ENCODE data around the gene MARCO.
A peak's percentile ranks its signal among the peaks of the same experiment; 100 is the strongest.
"Not testable (repeated sequence)": the region's sequence is repeated elsewhere in the genome, so short reads cannot be mapped to it uniquely, and the experiment has no call there.

The MARCO gene

DNA sequence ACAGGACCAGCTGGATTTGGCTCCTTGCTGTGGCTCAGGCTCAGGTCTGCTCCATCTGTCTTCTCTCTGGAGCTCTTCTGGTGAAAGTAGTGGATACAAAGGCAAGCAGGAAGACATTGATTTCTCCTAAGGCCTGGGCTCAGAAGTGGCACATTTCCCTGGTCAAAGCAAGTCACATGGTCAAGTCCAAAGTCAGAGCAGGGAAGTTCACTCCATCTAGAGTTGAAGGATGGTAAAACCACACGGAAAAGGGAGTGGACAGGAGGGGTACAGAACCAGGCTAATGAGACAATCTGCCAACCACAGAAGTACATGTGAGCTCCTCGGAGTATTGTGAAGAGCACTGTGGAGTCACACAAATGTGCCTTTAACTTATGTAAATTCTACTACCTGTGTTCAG, 66.1 kb downstream of the MARCO start:
- DNase-seq = no peak

GRCh38 chr2:119009110-119009509, 67.1 kb downstream of the MARCO start:
- no peak for DNase-seq

DNA sequence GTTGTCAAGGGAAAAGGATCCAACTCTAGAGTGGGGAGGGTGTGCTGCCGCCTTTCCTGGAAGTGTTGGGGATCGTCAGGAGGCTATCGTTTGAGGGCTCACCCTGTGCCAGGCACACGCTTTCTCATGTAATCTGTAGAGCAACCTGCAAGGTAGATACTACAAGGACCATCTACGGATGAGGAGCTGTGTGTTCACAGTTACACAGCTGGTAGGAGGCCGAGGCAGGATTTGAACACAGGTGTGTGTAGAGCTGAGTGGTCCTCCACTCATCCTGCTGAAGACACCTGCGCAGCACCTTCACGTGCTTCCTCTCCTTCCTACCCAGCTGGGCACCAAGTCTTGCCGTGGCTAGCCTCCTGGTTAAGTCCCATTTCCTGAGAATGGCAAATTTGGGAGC, 68.3 kb downstream of the MARCO start:
- DNase-seq = no peak

DNA sequence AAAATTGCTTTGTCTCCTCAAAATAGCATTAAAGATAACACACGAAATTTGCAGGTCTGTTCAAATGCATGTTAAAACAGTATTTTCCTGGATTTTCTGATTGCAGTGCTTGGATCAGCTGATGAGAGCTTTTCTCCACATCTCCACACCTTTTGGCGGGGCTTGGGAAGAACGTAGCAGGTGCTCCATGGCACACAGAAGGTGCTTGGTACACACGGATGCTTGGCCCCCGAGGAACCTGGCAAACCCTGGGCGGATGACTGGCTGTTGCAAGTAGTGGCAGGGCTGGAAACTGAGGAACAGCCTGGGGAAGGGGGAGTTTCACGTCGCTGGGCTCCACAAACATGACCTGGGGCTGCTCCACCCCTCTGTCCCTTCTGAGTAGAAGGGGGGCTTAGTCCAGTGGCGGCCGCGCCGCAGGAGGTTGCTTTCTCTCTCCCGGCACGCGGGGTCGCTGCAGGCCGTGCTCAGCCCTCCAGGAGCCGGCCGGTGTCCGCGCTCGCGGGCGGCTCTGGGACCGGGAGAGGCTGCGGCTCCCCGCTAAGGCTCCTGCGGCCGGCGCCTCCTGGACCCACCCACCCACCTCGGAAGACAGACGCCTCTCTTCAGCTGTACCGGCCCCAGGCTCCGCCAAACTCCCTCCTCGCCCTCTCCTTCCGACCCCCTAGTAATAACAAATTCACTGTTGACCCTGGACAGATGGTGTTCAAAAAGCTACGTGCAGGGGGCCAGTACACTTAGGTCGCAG, 69.3 kb downstream of the MARCO start:
- DNase-seq = peak; percentile 20

DNA sequence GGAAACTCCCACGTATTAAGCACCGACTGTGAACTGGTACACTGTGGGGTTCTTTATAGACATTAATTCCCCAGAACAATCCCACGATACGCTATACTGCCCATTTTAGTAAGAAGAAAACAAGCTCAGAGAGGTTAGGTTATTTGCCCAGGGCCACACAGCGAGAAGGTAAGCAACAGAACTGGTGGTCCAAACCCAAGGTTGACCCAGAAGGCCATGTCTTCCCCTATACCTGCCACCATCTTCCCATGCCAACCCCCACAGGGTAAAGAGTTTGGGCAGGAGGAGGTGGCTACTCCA, 69.9 kb downstream of the MARCO start:
- DNase-seq = no peak

DNA sequence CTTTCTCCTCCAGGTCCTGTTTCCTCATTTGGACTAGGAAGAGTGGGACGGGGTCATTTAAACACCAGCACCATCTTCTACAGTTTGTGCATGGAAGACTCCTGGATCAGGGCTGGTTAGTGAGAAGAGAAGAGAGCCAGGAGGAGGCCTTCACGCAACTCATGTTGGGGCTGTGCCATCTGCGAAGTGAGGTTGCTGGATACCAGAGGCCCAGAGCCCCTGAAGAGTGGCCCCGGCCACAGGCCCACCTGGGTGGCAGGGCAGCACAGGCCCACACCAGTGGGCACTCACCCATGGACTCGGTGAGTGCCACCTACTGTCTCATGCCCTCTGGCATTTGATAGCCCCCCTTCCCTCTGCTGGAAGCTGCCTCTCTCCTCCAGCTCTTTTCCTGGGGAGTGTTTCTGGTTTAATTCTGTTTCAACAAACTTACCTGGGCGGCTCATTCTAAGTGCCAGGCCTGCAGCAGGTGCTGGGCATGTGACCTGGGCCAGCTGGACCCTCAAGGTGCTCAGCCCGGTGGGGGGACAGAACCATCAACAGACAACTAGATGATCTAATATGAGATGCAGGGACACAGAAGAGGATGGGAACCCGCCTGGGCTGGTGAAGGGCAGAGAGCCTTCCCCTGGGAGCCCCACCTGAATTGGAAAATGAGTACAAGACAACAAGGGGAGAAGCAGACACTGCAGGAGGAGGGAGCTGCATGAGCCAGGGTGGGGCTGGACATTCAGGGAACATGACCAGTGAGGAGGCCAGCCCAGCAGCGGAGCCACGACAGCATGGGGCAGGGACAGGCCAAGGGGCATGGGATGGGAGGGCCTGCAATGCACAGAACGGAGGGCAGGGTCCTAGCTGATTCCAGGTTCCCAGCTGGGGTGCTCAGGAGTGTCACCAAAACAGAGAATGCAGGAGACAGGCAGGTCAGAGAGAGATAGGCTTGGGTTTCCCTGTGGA, 70.6 kb downstream of the MARCO start:
- no peak for DNase-seq

DNA sequence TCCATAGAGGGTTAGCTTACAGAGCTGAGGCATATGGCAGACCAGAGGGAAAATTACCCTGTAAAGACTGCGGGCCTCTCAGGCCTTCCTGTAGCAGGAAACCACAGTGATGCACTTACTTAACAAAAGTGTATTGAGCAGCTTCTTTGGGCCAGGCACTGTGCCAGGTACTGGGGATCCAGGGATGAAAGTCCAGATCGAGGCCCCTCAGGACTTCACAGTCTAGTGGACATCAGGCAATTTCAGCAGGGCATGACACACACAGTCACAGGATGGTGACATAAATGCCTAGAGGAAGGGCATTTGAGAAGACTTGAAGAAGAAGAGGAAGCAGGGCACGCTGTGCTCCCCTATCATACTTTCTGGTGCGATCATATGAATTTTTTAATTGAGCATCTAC, 71.7 kb downstream of the MARCO start:
- DNase-seq = no peak

GRCh38 chr2:119015845-119016244, 73.9 kb downstream of the MARCO start:
- DNase-seq = no peak

DNA sequence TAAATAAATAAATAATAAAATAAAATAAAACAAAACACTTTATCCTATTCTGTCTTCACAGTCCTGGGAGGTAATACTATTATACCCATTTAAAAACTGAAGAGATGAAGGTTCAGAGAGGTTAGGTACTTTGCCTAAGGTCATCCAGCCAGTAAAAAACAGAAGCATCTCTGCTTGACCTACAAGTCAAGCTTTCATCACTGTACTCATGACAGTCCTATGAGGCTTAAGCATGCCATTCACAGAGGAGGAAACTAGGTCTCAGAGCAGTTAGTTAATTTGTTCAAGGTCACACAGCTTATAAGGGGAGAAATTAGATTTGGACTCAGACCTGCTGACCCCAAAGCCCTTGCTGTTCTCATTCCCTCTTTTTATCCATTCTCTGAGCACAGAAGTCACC, 77.5 kb downstream of the MARCO start:
- no peak for DNase-seq

GRCh38 chr2:119022678-119023077, 80.7 kb downstream of the MARCO start:
- DNase-seq = no peak

DNA sequence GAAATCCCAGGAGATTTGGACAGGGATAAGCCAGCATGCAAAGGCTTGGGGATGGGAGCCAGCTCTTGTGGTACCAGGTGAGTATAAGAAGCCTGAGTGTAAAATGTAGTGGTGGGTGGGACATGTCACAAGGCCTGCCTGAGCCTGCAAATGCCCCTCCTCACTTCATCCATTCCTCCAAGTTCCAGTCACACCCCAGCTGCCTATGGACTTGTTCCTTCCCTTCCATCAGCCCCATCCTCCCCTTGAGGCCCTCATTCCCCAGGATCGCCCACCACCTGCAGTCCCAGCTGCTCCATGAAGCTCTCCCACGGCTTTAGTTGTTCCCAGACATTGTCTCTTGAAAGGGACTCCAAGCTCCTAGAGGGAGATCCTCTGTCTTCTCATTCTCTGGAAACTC, 81.5 kb downstream of the MARCO start:
- DNase-seq = no peak

GRCh38 chr2:119024152-119024551, 82.2 kb downstream of the MARCO start:
- no peak for DNase-seq

DNA sequence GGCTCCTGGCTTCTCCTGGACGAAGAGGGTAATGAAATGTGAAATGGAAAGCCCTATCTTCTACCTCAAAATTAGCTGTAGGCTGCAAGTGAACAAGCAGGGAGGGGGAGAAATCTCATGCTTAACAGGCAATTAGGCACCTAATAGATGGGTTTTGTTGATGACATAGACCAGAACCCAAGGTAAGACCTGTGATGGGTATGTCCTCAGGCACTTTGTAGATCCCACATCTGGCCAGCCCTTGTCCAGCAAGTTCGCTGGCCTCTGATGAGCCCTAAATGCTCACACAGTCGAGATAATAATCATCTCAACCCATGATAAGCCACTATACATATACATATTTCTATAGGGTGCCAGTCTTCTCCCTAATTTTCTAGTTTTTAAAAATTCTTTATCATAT, 82.6 kb downstream of the MARCO start:
- DNase-seq = no peak

DNA sequence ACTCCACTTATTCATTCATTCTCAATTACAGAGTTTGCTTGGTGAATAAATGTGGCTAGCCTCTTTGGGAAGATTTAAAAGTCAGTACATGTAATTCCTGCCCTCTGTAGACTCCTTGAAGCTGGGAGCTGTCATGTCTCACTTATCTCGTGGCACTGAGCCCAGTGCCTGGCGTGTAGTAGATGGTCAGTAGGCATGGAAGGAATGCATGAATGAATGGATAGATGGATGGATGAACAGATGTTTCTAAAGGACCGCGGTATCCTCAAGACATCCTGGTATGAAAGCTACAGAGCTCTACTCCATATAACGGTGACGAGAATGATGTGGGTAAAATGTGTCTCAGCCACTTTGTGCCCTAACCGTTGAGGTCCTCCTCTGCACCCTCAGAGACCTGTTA, 83.0 kb downstream of the MARCO start:
- DNase-seq = peak; percentile 68

DNA sequence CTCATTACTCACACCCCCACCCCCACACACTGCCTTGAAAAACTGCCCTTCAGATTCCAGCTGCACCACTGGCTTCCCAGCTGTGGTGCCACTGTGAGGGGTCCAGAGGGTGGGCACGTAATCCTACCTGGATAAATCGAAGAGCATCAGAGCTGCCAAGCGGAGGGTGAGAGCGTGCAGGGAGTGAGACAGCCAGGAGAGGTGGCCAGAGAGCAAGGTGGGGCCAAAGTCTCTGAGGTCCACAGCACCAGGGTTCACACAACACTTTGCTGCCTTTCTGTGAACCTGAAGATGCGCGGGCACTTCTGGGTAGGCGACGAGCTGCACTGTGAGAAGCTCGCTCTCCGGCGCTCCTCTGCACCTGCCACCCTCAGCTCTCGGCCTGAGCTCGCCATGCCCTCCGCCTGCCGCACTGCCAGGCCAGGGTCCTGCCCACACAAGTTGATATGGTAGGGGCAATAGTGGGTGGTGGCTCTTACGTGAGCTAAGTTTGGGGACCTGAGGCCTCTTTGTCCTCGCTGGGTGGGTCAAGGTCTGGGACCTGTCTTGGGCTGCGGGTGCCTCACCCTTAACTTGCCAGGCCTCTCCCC, 83.9 kb downstream of the MARCO start:
- DNase-seq = no peak

DNA sequence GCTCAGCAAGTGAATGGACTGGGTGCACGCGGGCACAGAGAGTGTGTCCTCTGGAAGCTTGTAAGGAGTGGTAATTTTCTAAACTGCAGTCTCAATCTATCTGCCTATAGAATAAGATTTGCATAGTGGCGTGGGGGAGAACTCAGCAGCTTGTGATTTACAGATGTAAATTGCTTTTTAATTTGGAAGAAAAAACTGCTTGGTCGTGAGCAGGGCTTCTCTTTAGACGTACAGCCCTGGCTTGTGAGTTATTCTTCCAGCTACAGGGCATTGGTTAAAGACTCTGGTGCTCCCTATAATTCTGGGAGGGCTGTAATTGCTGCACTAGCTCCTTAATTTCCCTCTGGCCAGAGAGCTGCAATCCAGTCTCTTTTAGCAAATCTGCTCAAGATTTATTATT, 84.9 kb downstream of the MARCO start:
- no peak for DNase-seq

GRCh38 chr2:119028327-119029174, 86.6 kb downstream of the MARCO start:
- DNase-seq = no peak

DNA sequence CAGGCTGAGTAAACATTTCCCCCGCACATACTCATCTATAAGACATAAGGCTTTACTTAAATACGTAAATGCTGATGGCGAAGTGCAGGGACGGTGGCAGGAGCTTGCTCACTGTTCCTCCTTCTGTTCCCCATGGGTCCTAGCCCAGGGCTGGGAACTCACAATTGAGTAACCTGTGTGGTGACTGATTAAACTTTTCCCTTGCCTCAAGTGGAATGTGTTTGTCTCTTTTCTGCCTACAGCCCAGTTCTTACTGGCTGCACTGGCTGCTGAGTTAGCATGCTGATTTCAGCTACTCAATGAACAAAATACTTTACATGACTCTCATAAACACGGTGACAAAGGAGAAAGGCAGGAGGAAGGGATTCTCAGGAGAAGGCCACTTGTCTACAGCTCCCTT, 87.3 kb downstream of the MARCO start:
- no peak for DNase-seq

DNA sequence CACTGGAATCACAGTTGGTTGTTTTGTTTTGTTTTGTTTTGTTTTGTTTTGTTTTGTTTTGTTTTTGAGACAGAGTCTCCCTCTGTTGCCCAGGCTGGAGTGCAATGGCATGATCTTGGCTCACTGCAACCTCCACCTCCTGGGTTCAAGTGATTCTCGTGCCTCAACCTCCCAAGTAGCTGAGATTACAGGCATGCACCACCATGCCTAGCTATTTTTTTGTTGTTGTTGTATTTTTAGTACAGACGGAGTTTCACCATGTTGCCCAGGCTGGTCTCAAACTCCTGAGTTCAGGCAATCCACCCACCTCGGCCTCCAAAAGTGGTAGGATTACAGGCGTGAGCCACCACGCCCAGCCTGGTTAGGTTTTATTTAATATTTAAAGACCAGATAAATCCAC, 95.9 kb downstream of the MARCO start:
- DNase-seq = not testable (repeated sequence)

DNA sequence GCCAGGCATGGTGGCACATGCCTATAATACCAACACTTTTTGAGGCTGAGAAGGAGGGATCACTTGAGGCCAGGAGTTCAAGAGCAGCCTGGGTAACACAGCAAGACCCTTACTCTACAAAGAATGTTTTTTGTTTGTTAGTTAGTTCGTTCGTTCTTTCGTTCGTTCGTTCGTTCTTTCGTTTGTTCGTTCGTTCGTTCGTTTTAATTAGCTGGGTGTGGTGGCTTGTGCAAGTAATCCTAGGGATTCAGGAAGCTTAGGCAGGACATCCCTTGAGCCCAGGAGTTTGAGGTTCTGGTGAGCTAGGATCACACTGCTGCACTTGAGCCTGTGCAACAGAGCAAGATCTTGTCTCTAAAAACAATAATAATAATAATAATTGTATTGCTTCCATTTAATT, 98.7 kb downstream of the MARCO start:
- DNase-seq = no peak

Data from NCI-H226 (cell line).